ENCODE measurements around the gene TLL1. TPM values are rescaled to one million over a fixed set of nuclear protein-coding genes. Genes with fewer than 3 reads are reported as not detected.

TLL1 gene
- total RNA-seq, 1 experiment from 2014 or later = 0.46 TPM

DNA sequence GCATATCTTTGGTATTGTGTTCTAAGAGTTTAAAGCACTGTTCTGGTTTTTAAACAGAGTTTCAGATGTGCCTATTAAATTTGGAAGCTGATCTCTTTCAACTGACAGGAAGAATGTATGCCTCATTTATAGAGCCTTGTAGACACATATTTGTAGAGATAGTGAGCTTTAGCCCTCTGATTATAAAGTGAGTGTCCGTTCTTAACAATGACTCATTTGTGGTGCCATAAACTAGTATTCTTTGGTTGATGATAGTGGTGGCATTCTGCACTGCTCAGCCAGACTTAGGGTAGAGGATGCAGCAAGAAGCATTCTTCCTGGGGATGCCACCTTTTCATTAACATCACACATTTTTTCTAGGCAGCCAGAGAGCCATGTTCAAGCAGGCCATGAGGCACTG lies 121.7 kb downstream of the TLL1 start:
- TF ChIP-seq EZH2 (IDR thresholded peaks at IDR 0.05; ENCODE audit: low read depth) = no peak
- TF ChIP-seq, protein P1, sequence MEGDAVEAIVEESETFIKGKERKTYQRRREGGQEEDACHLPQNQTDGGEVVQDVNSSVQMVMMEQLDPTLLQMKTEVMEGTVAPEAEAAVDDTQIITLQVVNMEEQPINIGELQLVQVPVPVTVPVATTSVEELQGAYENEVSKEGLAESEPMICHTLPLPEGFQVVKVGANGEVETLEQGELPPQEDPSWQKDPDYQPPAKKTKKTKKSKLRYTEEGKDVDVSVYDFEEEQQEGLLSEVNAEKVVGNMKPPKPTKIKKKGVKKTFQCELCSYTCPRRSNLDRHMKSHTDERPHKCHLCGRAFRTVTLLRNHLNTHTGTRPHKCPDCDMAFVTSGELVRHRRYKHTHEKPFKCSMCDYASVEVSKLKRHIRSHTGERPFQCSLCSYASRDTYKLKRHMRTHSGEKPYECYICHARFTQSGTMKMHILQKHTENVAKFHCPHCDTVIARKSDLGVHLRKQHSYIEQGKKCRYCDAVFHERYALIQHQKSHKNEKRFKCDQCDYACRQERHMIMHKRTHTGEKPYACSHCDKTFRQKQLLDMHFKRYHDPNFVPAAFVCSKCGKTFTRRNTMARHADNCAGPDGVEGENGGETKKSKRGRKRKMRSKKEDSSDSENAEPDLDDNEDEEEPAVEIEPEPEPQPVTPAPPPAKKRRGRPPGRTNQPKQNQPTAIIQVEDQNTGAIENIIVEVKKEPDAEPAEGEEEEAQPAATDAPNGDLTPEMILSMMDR (conservative IDR thresholded peaks at IDR 0.05) = no peak
- POLR2A ChIA-PET (ENCODE audit: unreplicated experiment) = no interaction called here

GRCh38 chr4:166003811-166004210 lies 130.8 kb downstream of the TLL1 start:
- no peak overlapping the region for H2AFZ ChIP-seq
- intact Hi-C loops (cut with micrococcal nuclease; ENCODE audit: unreplicated experiment) = no loop called here
- H3K27ac ChIP-seq = no peak overlapping the region
- no peaks in the 10 kb centered on the region for H3K27me3 ChIP-seq (ENCODE audit: insufficient read depth, low read depth)
- no peaks in the 10 kb centered on the region for H3K36me3 ChIP-seq (ENCODE audit: low read depth)
- no peak overlapping the region for H3K4me3 ChIP-seq
- no peak for DNase-seq
- ChIA-PET CTCF (no interaction called here), POLR2A (ENCODE audit: unreplicated experiment) (no interaction called here)
- H3K79me2 ChIP-seq (ENCODE audit: low read depth) = no peaks in the 10 kb centered on the region
- no peaks in the 10 kb centered on the region for H4K20me1 ChIP-seq (ENCODE audit: insufficient read depth)
- H3K9me2 ChIP-seq (ENCODE audit: insufficient read depth) = no peaks in the 10 kb centered on the region
- no peaks in the 10 kb centered on the region for H3F3A ChIP-seq (ENCODE audit: insufficient read depth, low read depth)
- no peaks in the 10 kb centered on the region for H3K4me1 ChIP-seq (replicated peaks; ENCODE audit: insufficient read depth)
- no peaks in the 10 kb centered on the region for H3K9me3 ChIP-seq (ENCODE audit: insufficient read depth, low read depth)
- no peak overlapping the region for H3K4me2 ChIP-seq
- TF ChIP-seq EZH2 (IDR thresholded peaks at IDR 0.05; ENCODE audit: low read depth) = no peak
- TF ChIP-seq, protein P1 (conservative IDR thresholded peaks at IDR 0.05) = no peak
- no TSS peak for BruUV-seq (replicated peaks)

More for the DNA sequence above, 121.7 kb downstream of the TLL1 start:
- no peaks in the 10 kb centered on the region for H3K9me3 ChIP-seq (ENCODE audit: insufficient read depth, low read depth)
- intact Hi-C loops (cut with micrococcal nuclease; ENCODE audit: unreplicated experiment) = no loop called here
- no peak overlapping the region for H3K4me2 ChIP-seq
- DNase-seq = no peak
- H4K20me1 ChIP-seq (ENCODE audit: insufficient read depth) = no peaks in the 10 kb centered on the region
- BruUV-seq (replicated peaks) = no TSS peak
- H3K27me3 ChIP-seq (ENCODE audit: insufficient read depth, low read depth) = no peaks in the 10 kb centered on the region
- H3K9me2 ChIP-seq (ENCODE audit: insufficient read depth) = no peaks in the 10 kb centered on the region
- H3F3A ChIP-seq (ENCODE audit: insufficient read depth, low read depth) = no peaks in the 10 kb centered on the region
- H2AFZ ChIP-seq = no peak overlapping the region
- no peaks in the 10 kb centered on the region for H3K36me3 ChIP-seq (ENCODE audit: low read depth)
- no peaks in the 10 kb centered on the region for H3K4me1 ChIP-seq (replicated peaks; ENCODE audit: insufficient read depth)
- H3K79me2 ChIP-seq (ENCODE audit: low read depth) = no peaks in the 10 kb centered on the region
- CTCF ChIA-PET = no interaction called here
- no peak overlapping the region for H3K27ac ChIP-seq
- H3K4me3 ChIP-seq = no peak overlapping the region

DNA sequence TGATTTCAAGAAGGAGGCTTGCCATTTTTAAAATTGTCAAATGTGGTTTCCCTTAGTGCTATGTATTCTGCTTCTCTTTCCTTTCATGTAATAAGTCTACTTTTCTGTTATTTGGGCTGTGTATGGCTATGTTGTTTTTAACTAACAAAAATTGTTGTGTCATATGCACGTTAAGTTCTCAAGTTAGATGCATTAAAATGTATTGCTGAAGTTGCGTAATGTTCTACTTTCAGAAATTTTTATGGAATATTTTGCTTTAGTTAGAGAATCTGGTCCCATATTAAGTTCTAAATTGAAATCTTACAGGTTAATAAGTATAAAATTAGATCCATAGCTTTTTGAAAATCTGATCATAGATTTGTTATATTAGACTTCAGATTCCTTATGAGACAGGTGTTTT lies 133.2 kb downstream of the TLL1 start:
- H3K9me2 ChIP-seq (ENCODE audit: insufficient read depth) = no peaks in the 10 kb centered on the region
- H3K9me3 ChIP-seq (ENCODE audit: insufficient read depth, low read depth) = 0 out of 2 replicates have a peak, but pooled peaks cover 3% of the 10 kb centered on the region
- H3K4me2 ChIP-seq = no peak overlapping the region
- ChIA-PET POLR2A (ENCODE audit: unreplicated experiment) (no interaction called here), CTCF (no interaction called here)
- no peak overlapping the region for H3K27ac ChIP-seq
- H3K4me3 ChIP-seq = no peak overlapping the region
- H3F3A ChIP-seq (ENCODE audit: insufficient read depth, low read depth) = no peaks in the 10 kb centered on the region
- H4K20me1 ChIP-seq (ENCODE audit: insufficient read depth) = no peaks in the 10 kb centered on the region
- no peaks in the 10 kb centered on the region for H3K27me3 ChIP-seq (ENCODE audit: insufficient read depth, low read depth)
- no peak for TF ChIP-seq EZH2 (IDR thresholded peaks at IDR 0.05; ENCODE audit: low read depth)
- TF ChIP-seq, protein P1 (conservative IDR thresholded peaks at IDR 0.05) = no peak
- H3K4me1 ChIP-seq (replicated peaks; ENCODE audit: insufficient read depth) = no peaks in the 10 kb centered on the region
- BruUV-seq (replicated peaks) = no TSS peak
- intact Hi-C loops (cut with micrococcal nuclease; ENCODE audit: unreplicated experiment) = no loop called here
- no peaks in the 10 kb centered on the region for H3K36me3 ChIP-seq (ENCODE audit: low read depth)
- no peaks in the 10 kb centered on the region for H3K79me2 ChIP-seq (ENCODE audit: low read depth)
- no peak for DNase-seq
- H2AFZ ChIP-seq = no peak overlapping the region

All from PC-9 (cell line).